Ovary (tissue), 3 donors: ENCODE data around the gene MRTFA.

Experiments
- CTCF ChIP-seq, 3 donors: fragments of 450-650 bp in 2 of 3; fragments of 200-600 bp in 1 of 3; IDR thresholded peaks; one replicate each; pipeline versions ENCODE4 v1.5.1 to v1.8.0; 2016 to 2022; ENCODE audit warnings: antibody characterized with exemption in 3 of 3, mild to moderate bottlenecking in 1 of 3
- POLR2A ChIP-seq: fragments of 450-650 bp; IDR thresholded peaks from one replicate; pipeline ENCODE4 v1.6.1; 2017; ENCODE audit warnings: antibody characterized with exemption, mild to moderate bottlenecking, moderate library complexity
- donor health status: DM: no; HTN: no; CAD: no.

GRCh38 chr22:40521046-40521445 is 115.5 kb downstream of the MRTFA start:
- TF ChIP-seq CTCF (IDR thresholded peaks at IDR 0.05) = no peak
- TF ChIP-seq POLR2A = no peak
